Rectal smooth muscle tissue (tissue), 1 donor: ENCODE measurements around the gene CPEB4.

Experiments used
- H3K27ac ChIP-seq: one replicate; pipeline ENCODE4 v1.7.0; 2013; ENCODE audit warnings: low read depth, low read length, inconsistent platforms
- H3K27me3 ChIP-seq: one replicate; pipeline ENCODE4 v1.7.0; 2013; ENCODE audit warnings: low read length; ENCODE audit not compliant: control insufficient read depth, insufficient read depth
- H3K36me3 ChIP-seq: one replicate; pipeline ENCODE4 v1.7.0; 2013; ENCODE audit warnings: low read length; ENCODE audit not compliant: control insufficient read depth, insufficient read depth
- H3K4me1 ChIP-seq: one replicate; pipeline ENCODE4 v1.7.0; 2013; ENCODE audit warnings: low read length; ENCODE audit not compliant: control insufficient read depth, insufficient read depth
- H3K4me3 ChIP-seq: one replicate; pipeline ENCODE4 v1.7.0; 2013; ENCODE audit warnings: low read length
- H3K9ac ChIP-seq: one replicate; pipeline ENCODE4 v1.7.0; 2013; ENCODE audit warnings: low read length

CPEB4 gene

GRCh38 chr5:173887610-173888472 is at the start of gene CPEB4:
TSS of gene CPEB4 (plus strand) at chr5:173888349. CDS start at chr5:173889734, 1,385 bp downstream.
- peak within 1 kb of the TSS; percentile 81 for H3K4me3 ChIP-seq
- H3K36me3 ChIP-seq, result no peaks in the 10 kb centered on the region
- no peaks in the 10 kb centered on the region for H3K27me3 ChIP-seq
- H3K4me1 ChIP-seq, result peaks cover 11% of the 10 kb centered on the region
- H3K9ac ChIP-seq, result peak within 1 kb of the TSS; percentile 56
- H3K27ac ChIP-seq, result peak within 1 kb of the TSS; percentile 91

GRCh38 chr5:173839117-173839713 is 48.9 kb upstream of the CPEB4 start:
- Histone ChIP-seq H3K27ac (no peak overlapping the region), H3K4me3 (no peak overlapping the region), H3K9ac (no peak overlapping the region), H3K4me1 (no peaks in the 10 kb centered on the region), H3K36me3 (no peaks in the 10 kb centered on the region), H3K27me3 (no peaks in the 10 kb centered on the region)

- Histone ChIP-seq H3K27ac (no peak overlapping the region), H3K36me3 (no peaks in the 10 kb centered on the region), H3K4me1 (no peaks in the 10 kb centered on the region), H3K9ac (no peak overlapping the region), H3K27me3 (no peaks in the 10 kb centered on the region), H3K4me3 (no peak overlapping the region)
Observed at GRCh38 chr5:173840111-173840983, 47.8 kb upstream of the CPEB4 start.

- Histone ChIP-seq H3K27me3 (no peaks in the 10 kb centered on the region), H3K27ac (no peak overlapping the region), H3K4me3 (no peak overlapping the region), H3K36me3 (no peaks in the 10 kb centered on the region), H3K9ac (no peak overlapping the region), H3K4me1 (no peaks in the 10 kb centered on the region)
Observed at GRCh38 chr5:173841710-173842109, 46.4 kb upstream of the CPEB4 start.

- Histone ChIP-seq H3K9ac (no peak overlapping the region), H3K4me3 (no peak overlapping the region), H3K27me3 (no peaks in the 10 kb centered on the region), H3K4me1 (no peaks in the 10 kb centered on the region), H3K27ac (no peak overlapping the region), H3K36me3 (no peaks in the 10 kb centered on the region)
Observed at GRCh38 chr5:173843794-173844193, 44.4 kb upstream of the CPEB4 start.

GRCh38 chr5:173845321-173845720 is 42.8 kb upstream of the CPEB4 start:
- H3K27me3 ChIP-seq, result no peaks in the 10 kb centered on the region
- no peak overlapping the region for H3K27ac ChIP-seq
- H3K36me3 ChIP-seq, result no peaks in the 10 kb centered on the region
- no peaks in the 10 kb centered on the region for H3K4me1 ChIP-seq
- H3K9ac ChIP-seq, result no peak overlapping the region
- no peak overlapping the region for H3K4me3 ChIP-seq

GRCh38 chr5:173846929-173847501 is 41.1 kb upstream of the CPEB4 start:
- H3K36me3 ChIP-seq, result no peaks in the 10 kb centered on the region
- H3K9ac ChIP-seq, result no peak overlapping the region
- H3K27ac ChIP-seq, result no peak overlapping the region
- H3K4me1 ChIP-seq, result no peaks in the 10 kb centered on the region
- no peaks in the 10 kb centered on the region for H3K27me3 ChIP-seq
- H3K4me3 ChIP-seq, result no peak overlapping the region

GRCh38 chr5:173848986-173849596 is 39.1 kb upstream of the CPEB4 start:
- Histone ChIP-seq H3K27me3 (no peaks in the 10 kb centered on the region), H3K4me1 (no peaks in the 10 kb centered on the region), H3K9ac (no peak overlapping the region), H3K27ac (no peak overlapping the region), H3K4me3 (no peak overlapping the region), H3K36me3 (no peaks in the 10 kb centered on the region)

GRCh38 chr5:173849908-173850307 is 38.2 kb upstream of the CPEB4 start:
- H3K27ac ChIP-seq, result no peak overlapping the region
- H3K4me1 ChIP-seq, result no peaks in the 10 kb centered on the region
- H3K4me3 ChIP-seq, result no peak overlapping the region
- H3K36me3 ChIP-seq, result no peaks in the 10 kb centered on the region
- no peaks in the 10 kb centered on the region for H3K27me3 ChIP-seq
- H3K9ac ChIP-seq, result no peak overlapping the region

- H3K4me3 ChIP-seq, result no peak overlapping the region
- H3K27me3 ChIP-seq, result no peaks in the 10 kb centered on the region
- H3K9ac ChIP-seq, result no peak overlapping the region
- no peaks in the 10 kb centered on the region for H3K36me3 ChIP-seq
- H3K4me1 ChIP-seq, result no peaks in the 10 kb centered on the region
- H3K27ac ChIP-seq, result no peak overlapping the region
Observed at GRCh38 chr5:173850659-173851058, 37.5 kb upstream of the CPEB4 start.

GRCh38 chr5:173851595-173852243 is 36.4 kb upstream of the CPEB4 start:
- Histone ChIP-seq H3K36me3 (no peaks in the 10 kb centered on the region), H3K27me3 (no peaks in the 10 kb centered on the region), H3K4me1 (no peaks in the 10 kb centered on the region), H3K9ac (no peak overlapping the region), H3K4me3 (no peak overlapping the region), H3K27ac (no peak overlapping the region)
